Aorta (tissue), 5 donors: ENCODE measurements around the gene ADCY6. TPM values are rescaled to one million over a fixed set of nuclear protein-coding genes. Genes with fewer than 3 reads are reported as not detected.
A peak's percentile ranks its signal among the peaks of the same experiment; 100 is the strongest.

Experiments
- ATAC-seq: fragments of 200-7000 bp; cut with Tn5 transposase; one replicate; pipeline ENCODE4 v1.9.1; 2022; ENCODE audit warnings: moderate library complexity; ENCODE audit not compliant: low FRiP score
- DNase-seq, 2 donors: peaks; one replicate each; pipeline ENCODE4 v3.0.0-alpha.2; 2020
- H3K27ac ChIP-seq, 2 donors: one replicate each; pipeline ENCODE4 v1.5.1; 2013; ENCODE audit warnings: low read length in 2 of 2, mild to moderate bottlenecking in 2 of 2, moderate library complexity in 2 of 2, control low read depth in 1 of 2, inconsistent platforms in 1 of 2, low read depth in 1 of 2
- H3K27me3 ChIP-seq, 2 donors: one replicate each; pipeline ENCODE4 v1.6.1; 2013; ENCODE audit warnings: control low read depth in 1 of 2, low read length in 1 of 2, mild to moderate bottlenecking in 1 of 2, moderate library complexity in 1 of 2; ENCODE audit not compliant: insufficient read depth in 2 of 2, control insufficient read depth in 1 of 2
- H3K36me3 ChIP-seq, 2 donors: one replicate each; pipeline ENCODE4 v1.6.1; 2013; ENCODE audit warnings: control low read depth in 1 of 2, low read length in 1 of 2, mild to moderate bottlenecking in 1 of 2; ENCODE audit not compliant: insufficient read depth in 2 of 2, control insufficient read depth in 1 of 2
- H3K4me1 ChIP-seq, 2 donors: one replicate each; pipeline ENCODE4 v1.6.1; 2013; ENCODE audit warnings: low read length in 2 of 2, control low read depth in 1 of 2, mild to moderate bottlenecking in 1 of 2, moderate library complexity in 1 of 2; ENCODE audit not compliant: insufficient read depth in 2 of 2, control insufficient read depth in 1 of 2
- H3K4me3 ChIP-seq, 2 donors: one replicate each; pipeline ENCODE4 v1.5.1; 2013; ENCODE audit warnings: low read length in 2 of 2, control low read depth in 1 of 2, mild to moderate bottlenecking in 1 of 2
- H3K9me3 ChIP-seq: one replicate; pipeline ENCODE4 v1.6.1; 2013; ENCODE audit warnings: mild to moderate bottlenecking, low read length; ENCODE audit not compliant: control insufficient read depth
- WGBS, 2 donors: extraction: QIAGEN DNeasy Blood & Tissue Kit; methylation state at CpG; one replicate each; pipeline ENCODE4 v1.1.7; 2013; 5-methylcytosine and 5-hydroxymethylcytosine counted together
- intact Hi-C, 2 donors: fragments of 100-400 bp; cut with DNase I; formaldehyde crosslinking; loops; one replicate each; pipeline versions ENCODE4 v1.14.2 to v1.15.0; 2022
- polyA plus RNA-seq, 2 donors: library from polyadenylated mRNA; stranded (reverse); fragments of 200-250 nt; gene quantifications; one replicate each; pipeline ENCODE4 v1.2.3, GENCODE V29; 2013
- total RNA-seq, 2 donors: library from RNA; stranded (reverse); fragmentation: NEBNext Ultra II Directional; extraction: Animal tissue kit (Norgen Biotek cat#: 25700); gene quantifications; one replicate each; pipeline ENCODE4 v1.2.1, GENCODE V29; 2021
- donor health status: healthy with polysubstance abuse.
- donor health status: Bipolar disorder and iron deficiency.
- donor health status: DM: no; HTN: no; CAD: no.
- donor health status: DM: no; HTN: no; CAD: no.
- donor health status: DM: yes; HTN: yes; CAD: no.

ADCY6 gene
- total and polyA plus RNA-seq, 4 donors = 12.9 to 89.7 (median 76.3) TPM

- Histone ChIP-seq H3K4me3 (no peak overlapping the region), H3K9me3 (no peaks in the 10 kb centered on the region), H3K27ac (no peak overlapping the region), H3K36me3 (peaks cover 2 to 7% of the 10 kb centered on the region in 2 donors), H3K27me3 (no peaks in the 10 kb centered on the region), H3K4me1 (no peaks in the 10 kb centered on the region)
- no peak for ATAC-seq
- WGBS, 2 donors = 80 to 85% methylated on average over 15 of the region's 15 CpGs
- intact Hi-C loops = no loop called here
- no peak for DNase-seq
These were observed 37.4 kb upstream of the ADCY6 start for GRCh38 chr12:48826209-48826855.

GRCh38 chr12:48824905-48825304 is 36.0 kb upstream of the ADCY6 start:
- 89 to 92% methylated on average over 4 of the region's 4 CpGs for WGBS, 2 donors
- DNase-seq (no peak), ATAC-seq (no peak)
- Histone ChIP-seq H3K36me3 (no peaks in the 10 kb centered on the region), H3K9me3 (no peaks in the 10 kb centered on the region), H3K27me3 (no peaks in the 10 kb centered on the region), H3K4me1 (no peaks in the 10 kb centered on the region), H3K4me3 (no peak overlapping the region), H3K27ac (no peak overlapping the region)
- intact Hi-C loops = no loop called here

GRCh38 chr12:48824112-48824511 is 35.2 kb upstream of the ADCY6 start:
- H3K27ac ChIP-seq = no peak overlapping the region
- no peaks in the 10 kb centered on the region for H3K9me3 ChIP-seq
- no peak overlapping the region for H3K4me3 ChIP-seq
- H3K36me3 ChIP-seq = no peaks in the 10 kb centered on the region
- ATAC-seq = no peak
- H3K27me3 ChIP-seq = no peaks in the 10 kb centered on the region
- DNase-seq = no peak
- intact Hi-C loops = no loop called here
- WGBS, 2 donors = 74 to 80% methylated on average over 12 of the region's 12 CpGs
- H3K4me1 ChIP-seq = no peaks in the 10 kb centered on the region

- H3K4me1 ChIP-seq = no peaks in the 10 kb centered on the region
- intact Hi-C loops = no loop called here
- no peaks in the 10 kb centered on the region for H3K36me3 ChIP-seq
- no peak for ATAC-seq
- H3K9me3 ChIP-seq = no peaks in the 10 kb centered on the region
- no peaks in the 10 kb centered on the region for H3K27me3 ChIP-seq
- no peak for DNase-seq
- no peak overlapping the region for H3K27ac ChIP-seq
- WGBS, 2 donors = 84 to 89% methylated on average over 11 of the region's 11 CpGs
- no peak overlapping the region for H3K4me3 ChIP-seq
These were observed 34.4 kb upstream of the ADCY6 start for GRCh38 chr12:48823281-48823680.

GRCh38 chr12:48822711-48823110 is 33.8 kb upstream of the ADCY6 start:
- 70 to 83% methylated on average over 2 of the region's 2 CpGs for WGBS, 2 donors
- intact Hi-C loops = no loop called here
- no peaks in the 10 kb centered on the region for H3K9me3 ChIP-seq
- H3K36me3 ChIP-seq = no peaks in the 10 kb centered on the region
- DNase-seq = no peak
- no peak overlapping the region for H3K27ac ChIP-seq
- no peaks in the 10 kb centered on the region for H3K4me1 ChIP-seq
- H3K4me3 ChIP-seq = no peak overlapping the region
- no peaks in the 10 kb centered on the region for H3K27me3 ChIP-seq
- ATAC-seq = no peak

- DNase-seq (no peak), ATAC-seq (no peak)
- Histone ChIP-seq H3K9me3 (no peaks in the 10 kb centered on the region), H3K27me3 (no peaks in the 10 kb centered on the region), H3K36me3 (no peaks in the 10 kb centered on the region), H3K27ac (no peak overlapping the region), H3K4me1 (no peaks in the 10 kb centered on the region), H3K4me3 (no peak overlapping the region)
- intact Hi-C loops = no loop called here
- WGBS, 2 donors = 90 to 92% methylated on average over 5 of the region's 5 CpGs
These were observed 33.2 kb upstream of the ADCY6 start for GRCh38 chr12:48822139-48822538.

- ATAC-seq (no peak), DNase-seq (no peak)
- 74 to 78% methylated on average over 5 of the region's 5 CpGs for WGBS, 2 donors
- intact Hi-C loops = no loop called here
- H3K27ac ChIP-seq = no peak overlapping the region
- no peaks in the 10 kb centered on the region for H3K4me1 ChIP-seq
- no peaks in the 10 kb centered on the region for H3K9me3 ChIP-seq
- no peak overlapping the region for H3K4me3 ChIP-seq
- H3K27me3 ChIP-seq = no peaks in the 10 kb centered on the region
- H3K36me3 ChIP-seq = no peaks in the 10 kb centered on the region
These were observed 31.3 kb upstream of the ADCY6 start for GRCh38 chr12:48819986-48820725.

GRCh38 chr12:48818831-48819590 is 30.1 kb upstream of the ADCY6 start:
- Histone ChIP-seq H3K27me3 (no peaks in the 10 kb centered on the region), H3K27ac (no peak overlapping the region), H3K4me1 (no peaks in the 10 kb centered on the region), H3K4me3 (peak overlapping the region; percentile 27 to 71), H3K36me3 (no peaks in the 10 kb centered on the region), H3K9me3 (no peaks in the 10 kb centered on the region)
- 16 to 18% methylated on average over 36 to 37 of the region's 37 CpGs for WGBS, 2 donors
- intact Hi-C loops = no loop called here
- ATAC-seq = no peak
- DNase-seq = peak in 1 of 2 donors; percentile 83
